Body of pancreas (tissue), 4 donors: ENCODE results near the gene ATP5PD.

Experiments used
- CTCF ChIP-seq, 7 experiments: fragments of 450-650 bp in 4 of 7; fragments of 200-600 bp in 3 of 7; sonication (generic) in 3 of 7; IDR thresholded peaks; one replicate each; pipeline ENCODE4 v1.5.1; 2016 to 2019; ENCODE audit warnings: antibody characterized with exemption in 7 of 7
- POLR2A ChIP-seq, 3 donors: fragments of 450-650 bp; IDR thresholded peaks; one replicate each; pipeline ENCODE4 v1.6.1; 2016; ENCODE audit warnings: antibody characterized with exemption in 3 of 3, mild to moderate bottlenecking in 2 of 3

GRCh38 chr17:74998783-74999182 is 48.0 kb downstream of the ATP5PD start:
- no peak for TF ChIP-seq POLR2A (IDR thresholded peaks at IDR 0.05)
- TF ChIP-seq CTCF (IDR thresholded peaks at IDR 0.05), result no peak
